ENCODE results near the gene ACER1.

The ACER1 gene

DNA sequence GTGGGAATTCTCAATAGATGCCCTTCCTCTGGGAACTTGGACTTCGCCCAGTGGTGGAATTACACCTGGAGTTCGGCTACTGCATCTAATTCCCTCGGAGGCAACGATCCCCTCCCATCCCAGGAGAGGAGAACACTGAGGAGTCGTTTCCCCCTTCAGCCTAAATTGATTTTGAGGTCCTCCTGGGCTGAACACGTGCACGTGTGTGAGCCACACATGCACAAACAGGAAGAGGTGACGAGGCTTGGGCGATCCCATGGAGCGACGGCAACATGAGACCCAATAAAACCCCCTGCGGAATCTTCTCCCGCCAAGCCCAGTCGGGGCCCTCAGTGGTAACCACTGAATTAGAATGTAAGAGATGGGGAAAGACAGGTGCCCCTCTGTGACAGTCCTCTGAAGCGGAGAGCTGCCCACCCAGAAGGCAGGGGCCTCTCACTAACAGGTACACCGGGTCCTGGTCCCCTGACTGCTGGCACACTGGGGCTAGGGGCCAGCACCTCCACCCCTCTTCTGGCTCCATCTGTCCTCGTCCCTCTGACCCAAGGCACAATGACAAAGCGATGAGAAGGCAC, 58.2 kb downstream of the ACER1 start:
- no peak overlapping the region for H3K27ac ChIP-seq (ENCODE audit: low read length)
- H2AFZ ChIP-seq (ENCODE audit: low read depth, low read length), result no peak overlapping the region
- H3K36me3 ChIP-seq (replicated peaks; ENCODE audit: low read depth, low read length), result peaks cover 16% of the 10 kb centered on the region
- H3K4me2 ChIP-seq (ENCODE audit: low read length), result no peak overlapping the region
- peaks cover 82% of the 10 kb centered on the region for H4K20me1 ChIP-seq (ENCODE audit: insufficient read depth, low read length)
- peaks cover 20% of the 10 kb centered on the region for H3K4me1 ChIP-seq (ENCODE audit: low read length)
- TF ChIP-seq EZH2phosphoT487 (IDR thresholded peaks at IDR 0.05; ENCODE audit: low read depth) (no peak), CTCF (IDR thresholded peaks at IDR 0.05; ENCODE audit: low read depth, low read length) (no peak)
- H3K27me3 ChIP-seq (ENCODE audit: low read depth, low read length), result no peaks in the 10 kb centered on the region
- H3K4me3 ChIP-seq (ENCODE audit: low read length), result no peak overlapping the region
- no peaks in the 10 kb centered on the region for H3K9me3 ChIP-seq (ENCODE audit: insufficient read depth, low read length)
- H3K9ac ChIP-seq (ENCODE audit: low read length), result no peak overlapping the region
- peaks cover 92% of the 10 kb centered on the region for H3K79me2 ChIP-seq (ENCODE audit: low read length)

DNA sequence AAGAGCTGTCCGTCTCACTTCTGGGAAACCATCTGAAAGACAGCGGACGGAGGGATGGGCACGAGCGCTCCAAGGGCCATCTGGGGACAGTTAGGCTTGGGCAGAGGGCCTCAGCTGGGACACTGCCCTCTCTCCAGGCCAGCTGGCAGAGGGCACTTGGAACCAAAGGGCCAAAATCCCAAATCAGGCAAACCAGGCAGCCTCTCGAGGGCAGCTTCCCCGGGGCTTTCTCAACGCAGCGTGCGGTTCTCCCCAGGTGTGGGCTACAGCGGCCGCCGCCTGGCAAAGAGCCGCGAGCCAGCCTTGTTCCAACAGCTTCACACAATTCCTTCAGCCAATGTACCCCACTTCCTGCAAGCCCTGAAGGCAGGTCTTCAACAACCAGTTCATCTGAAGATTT, 58.7 kb downstream of the ACER1 start:
- H3K36me3 ChIP-seq (replicated peaks; ENCODE audit: low read depth, low read length), result peaks cover 17% of the 10 kb centered on the region
- H3K27me3 ChIP-seq (ENCODE audit: low read depth, low read length), result no peaks in the 10 kb centered on the region
- no peak overlapping the region for H3K4me2 ChIP-seq (ENCODE audit: low read length)
- H3K9ac ChIP-seq (ENCODE audit: low read length), result no peak overlapping the region
- H3K9me3 ChIP-seq (ENCODE audit: insufficient read depth, low read length), result no peaks in the 10 kb centered on the region
- H3K4me3 ChIP-seq (ENCODE audit: low read length), result no peak overlapping the region
- no peak overlapping the region for H2AFZ ChIP-seq (ENCODE audit: low read depth, low read length)
- TF ChIP-seq EZH2phosphoT487 (IDR thresholded peaks at IDR 0.05; ENCODE audit: low read depth), result no peak
- TF ChIP-seq CTCF (IDR thresholded peaks at IDR 0.05; ENCODE audit: low read depth, low read length), result no peak
- H4K20me1 ChIP-seq (ENCODE audit: insufficient read depth, low read length), result peaks cover 82% of the 10 kb centered on the region
- peaks cover 20% of the 10 kb centered on the region for H3K4me1 ChIP-seq (ENCODE audit: low read length)
- H3K79me2 ChIP-seq (ENCODE audit: low read length), result peaks cover 96% of the 10 kb centered on the region
- no peak overlapping the region for H3K27ac ChIP-seq (ENCODE audit: low read length)

DNA sequence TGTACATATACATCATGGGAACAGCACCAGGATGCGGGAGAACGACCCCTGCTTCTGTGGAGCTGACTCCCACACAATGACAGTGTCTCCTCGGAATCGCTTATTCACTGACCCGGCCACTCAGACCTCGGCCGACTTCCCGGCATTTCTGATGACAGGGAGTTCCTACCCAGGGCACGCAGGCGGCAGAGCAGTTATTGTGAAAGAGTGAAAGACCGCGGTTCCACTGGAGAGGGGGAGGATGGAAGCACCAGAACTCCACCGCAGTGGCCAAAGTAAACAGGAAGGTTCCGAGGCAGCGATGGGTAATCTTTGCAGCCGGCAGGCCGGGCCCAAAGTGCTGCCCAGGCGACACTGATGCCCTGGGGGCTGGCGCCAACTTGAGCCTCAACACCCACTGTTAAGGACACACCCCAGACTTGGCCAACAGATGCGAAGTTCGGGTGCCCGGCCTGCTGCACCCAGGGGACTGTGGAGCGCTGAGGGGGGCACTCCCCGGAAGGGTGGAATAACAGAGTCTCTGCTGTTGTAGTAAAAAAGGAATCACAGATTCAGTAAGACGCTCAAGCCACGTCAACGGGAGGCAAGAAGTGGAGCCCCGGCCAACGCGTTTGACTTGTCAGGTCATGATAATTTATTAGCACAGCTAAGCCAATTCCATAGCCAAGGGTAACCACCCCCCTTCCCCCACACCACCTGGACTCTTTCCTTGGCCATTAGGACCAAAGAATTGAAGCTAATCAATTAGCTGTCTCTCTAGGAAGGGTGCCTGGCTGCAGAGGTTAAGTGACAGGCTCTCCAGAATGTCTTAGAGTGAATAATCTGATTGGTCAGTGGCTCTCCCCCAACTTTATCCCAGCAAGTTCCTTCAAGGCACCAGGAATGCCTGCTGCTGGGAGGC, 59.5 kb downstream of the ACER1 start:
- Histone ChIP-seq H3K27me3 (ENCODE audit: low read depth, low read length) (no peaks in the 10 kb centered on the region), H3K4me3 (ENCODE audit: low read length) (no peak overlapping the region), H3K9ac (ENCODE audit: low read length) (no peak overlapping the region), H3K9me3 (ENCODE audit: insufficient read depth, low read length) (no peaks in the 10 kb centered on the region), H3K4me2 (ENCODE audit: low read length) (no peak overlapping the region), H3K27ac (ENCODE audit: low read length) (no peak overlapping the region), H2AFZ (ENCODE audit: low read depth, low read length) (no peak overlapping the region), H3K36me3 (replicated peaks; ENCODE audit: low read depth, low read length) (peaks cover 17% of the 10 kb centered on the region), H3K79me2 (ENCODE audit: low read length) (peaks cover 97% of the 10 kb centered on the region), H4K20me1 (ENCODE audit: insufficient read depth, low read length) (peaks cover 82% of the 10 kb centered on the region), H3K4me1 (ENCODE audit: low read length) (peaks cover 20% of the 10 kb centered on the region)
- no peak for TF ChIP-seq EZH2phosphoT487 (IDR thresholded peaks at IDR 0.05; ENCODE audit: low read depth)
- no peak for TF ChIP-seq CTCF (IDR thresholded peaks at IDR 0.05; ENCODE audit: low read depth, low read length)

GRCh38 chr19:6272913-6273600, 60.4 kb downstream of the ACER1 start:
- Histone ChIP-seq H3K4me3 (ENCODE audit: low read length) (no peak overlapping the region), H3K36me3 (replicated peaks; ENCODE audit: low read depth, low read length) (peaks cover 22% of the 10 kb centered on the region), H3K27ac (ENCODE audit: low read length) (no peak overlapping the region), H4K20me1 (ENCODE audit: insufficient read depth, low read length) (peaks cover 80% of the 10 kb centered on the region), H2AFZ (ENCODE audit: low read depth, low read length) (no peak overlapping the region), H3K27me3 (ENCODE audit: low read depth, low read length) (no peaks in the 10 kb centered on the region), H3K4me1 (ENCODE audit: low read length) (peaks cover 11% of the 10 kb centered on the region), H3K79me2 (ENCODE audit: low read length) (peaks cover 97% of the 10 kb centered on the region), H3K9ac (ENCODE audit: low read length) (no peak overlapping the region), H3K4me2 (ENCODE audit: low read length) (no peak overlapping the region), H3K9me3 (ENCODE audit: insufficient read depth, low read length) (no peaks in the 10 kb centered on the region)
- TF ChIP-seq CTCF (IDR thresholded peaks at IDR 0.05; ENCODE audit: low read depth, low read length) (no peak), EZH2phosphoT487 (IDR thresholded peaks at IDR 0.05; ENCODE audit: low read depth) (no peak)
